Measurements from ENCODE around the gene CIRBP. TPM values are rescaled to one million over a fixed set of nuclear protein-coding genes. Genes with fewer than 3 reads are reported as not detected.

The CIRBP gene
- total and polyA plus RNA-seq, 2 of the 13 experiments (the other 11 are each of a cell fraction or from before 2014, with no cell fraction given) = 133 to 140 TPM

GRCh38 chr19:1288833-1289685 is 19.9 kb downstream of the CIRBP start (continued):
- peak; percentile 73; the same call in 1 of the 2 replicates for TF ChIP-seq ZNF768 (CRISPR knock-in tag; IDR thresholded peaks at IDR 0.05)
- no peak for TF ChIP-seq XBP1 (CRISPR knock-in tag; IDR thresholded peaks at IDR 0.05)
- no peak for TF ChIP-seq MED8 (CRISPR knock-in tag; IDR thresholded peaks at IDR 0.05; ENCODE audit: insufficient replicate concordance)
- TF ChIP-seq HOXA3 (CRISPR knock-in tag; IDR thresholded peaks at IDR 0.05) = 0 out of 2 replicates have a peak, but pooled peaks have one; percentile 6
- TF ChIP-seq NFKB2 (CRISPR knock-in tag; IDR thresholded peaks at IDR 0.05; ENCODE audit: borderline replicate concordance) = 0 out of 2 replicates have a peak, but pooled peaks have one; percentile 21

GRCh38 chr19:1289686-1290025 is 20.5 kb downstream of the CIRBP start:
- ATAC-seq (no peak), DNase-seq (ENCODE audit: low spot score) (no peak), FAIRE-seq (no peak)
- H3K4me3 ChIP-seq (replicated peaks in 1 of 3; ENCODE audit: insufficient read depth in 1 of 3, low read depth in 2 of 3, low read length in 3 of 3) = peak overlapping the region in 1 of 3 experiments; percentile 75; a peak in 1 of 6 replicates
- H3K4me1 ChIP-seq (ENCODE audit: insufficient read depth, low read length) = peaks cover 67% of the 10 kb centered on the region
- no peaks in the 10 kb centered on the region for H4K20me1 ChIP-seq (ENCODE audit: insufficient read depth, low read length)
- H3K36me3 ChIP-seq (replicated peaks in 1 of 2; ENCODE audit: control insufficient read depth in 1 of 2, insufficient read depth in 2 of 2, low read length in 2 of 2) = peaks cover 0 to 3% of the 10 kb centered on the region in 2 experiments; a peak in 1 of 5 replicates
- peaks cover 50% of the 10 kb centered on the region for H3K79me2 ChIP-seq (ENCODE audit: insufficient read depth, low read length)
- H3K27me3 ChIP-seq (ENCODE audit: control insufficient read depth in 1 of 2, insufficient read depth in 2 of 2, low read length in 2 of 2) = no peaks in the 10 kb centered on the region; a peak in 1 of 5 replicates
- H2AFZ ChIP-seq (ENCODE audit: low read length) = no peak overlapping the region
- no peaks in the 10 kb centered on the region for H3K9me3 ChIP-seq (ENCODE audit: low read length)
- POLR2A ChIA-PET = interaction anchor here (1.2 to 1.4 kb wide), 2 partner anchors 23 to 82 kb away, joined by 3 read pairs; no protein-coding TSS in a partner anchor
- no TSS peak for BruUV-seq (replicated peaks)
- WGBS (ENCODE audit: low lambda C conversion rate) = 82% methylated on average over 12 of the region's 19 CpGs
- peak overlapping the region; percentile 91 for H3K27ac ChIP-seq (ENCODE audit: extremely low read length, insufficient read depth, low read length)
- peak; percentile 28; the same call in 1 of the 2 replicates for TF ChIP-seq CTCF (CRISPR knock-in tag; IDR thresholded peaks at IDR 0.05)
- 0 out of 2 replicates have a peak, but pooled peaks have one; percentile 58 for TF ChIP-seq ZBTB10 (CRISPR knock-in tag; IDR thresholded peaks at IDR 0.05; ENCODE audit: borderline replicate concordance)
- no peak for TF ChIP-seq TARDBP (CRISPR knock-in tag; IDR thresholded peaks at IDR 0.05)
- peak; percentile 10; the same call in 1 of the 2 replicates for TF ChIP-seq STAG1 (CRISPR knock-in tag; IDR thresholded peaks at IDR 0.05)
- no peak for TF ChIP-seq ZNF788 (CRISPR knock-in tag; IDR thresholded peaks at IDR 0.05; ENCODE audit: borderline replicate concordance)
- no peak overlapping the region for H3K9ac ChIP-seq (ENCODE audit: insufficient read depth, low read depth, low read length)
- in situ Hi-C loops (cut with HindIII; ENCODE audit: extremely low pct_ligation_motif_present, low pct_unique_long_range_greater_than_20kb) (no loop called here), intact Hi-C loops (cut with micrococcal nuclease; ENCODE audit: unreplicated experiment) (no loop called here)
- H3K4me2 ChIP-seq (ENCODE audit: low read depth, low read length) = peak overlapping the region; percentile 89
- CTCF ChIA-PET (ENCODE audit: low intra/inter-chr PET ratio, low total read pairs) = no interaction called here

All from HepG2 (cell line).